Gastrocnemius medialis (tissue), 4 donors: ENCODE measurements around the gene FBXL5. TPM values are rescaled to one million over a fixed set of nuclear protein-coding genes. Genes with fewer than 3 reads are reported as not detected.

ENCODE experiments used
- ATAC-seq, 2 donors: fragments of 150-250 bp; one replicate each; pipeline ENCODE4 v1.9.1; 2016
- DNase-seq, 2 donors: peaks; one replicate each; pipeline ENCODE4 v3.0.0-alpha.2; 2019
- H3K27ac ChIP-seq, 4 donors: fragments of 200-600 bp; sonication (generic); 1 replicate in 1 of 4; 2 replicates in 3 of 4; pipeline ENCODE4 v1.5.1; 2016 to 2018; ENCODE audit warnings: mild to moderate bottlenecking in 2 of 4, moderate library complexity in 1 of 4
- H3K27me3 ChIP-seq, 3 donors: fragments of 200-600 bp; sonication (generic) in 2 of 3; 1 replicate in 1 of 3; 2 replicates in 2 of 3; pipeline versions ENCODE4 v1.5.1 to v1.6.0; 2016 to 2019; ENCODE audit warnings: mild to moderate bottlenecking in 1 of 3, moderate library complexity in 1 of 3
- H3K36me3 ChIP-seq, 2 donors: fragments of 200-600 bp; sonication (generic) in 1 of 2; one replicate each; pipeline ENCODE4 v1.5.1; 2017 to 2018
- H3K4me1 ChIP-seq, 2 donors: fragments of 200-600 bp; sonication (generic) in 1 of 2; one replicate each; pipeline ENCODE4 v1.5.1; 2016 to 2017; ENCODE audit warnings: mild to moderate bottlenecking in 2 of 2
- H3K4me3 ChIP-seq, 4 donors: fragments of 200-600 bp; sonication (generic) in 3 of 4; 1 replicate in 1 of 4; 2 replicates in 3 of 4; pipeline ENCODE4 v1.5.1; 2016 to 2019; ENCODE audit warnings: mild to moderate bottlenecking in 2 of 4
- H3K9me3 ChIP-seq, 3 donors: fragments of 200-600 bp; sonication (generic) in 2 of 3; 1 replicate in 1 of 3; 2 replicates in 2 of 3; pipeline ENCODE4 v1.5.1; 2016 to 2019
- POLR2A ChIP-seq, 2 donors: fragments of 450-650 bp; IDR thresholded peaks; one replicate each; pipeline ENCODE4 v1.6.1; 2017; ENCODE audit warnings: antibody characterized with exemption in 2 of 2, mild to moderate bottlenecking in 2 of 2, moderate library complexity in 2 of 2
- in situ Hi-C, 4 donors: fragments of 200-750 bp; cut with MboI; loops; one replicate each; pipeline versions ENCODE4 v1.15.0 to v1.8.0; 2017; ENCODE audit warnings: low sequenced_read_pairs in 4 of 4
- intact Hi-C: fragments of 100-400 bp; cut with DNase I; formaldehyde crosslinking; loops from one replicate; pipeline ENCODE4 v1.15.1; 2023; ENCODE audit warnings: low total_unique reads
- total RNA-seq, 4 donors: library from RNA; depleted of rRNA; stranded (reverse); fragments of >200 nt; gene quantifications; one replicate each; pipeline versions ENCODE4 v1.1.0 to v1.2.3, GENCODE V29; 2016
- TF ChIP-seq, protein P1 (sequence below), 5 experiments: fragments of 450-650 bp in 3 of 5; fragments of 200-600 bp in 2 of 5; sonication (generic) in 2 of 5; IDR thresholded peaks in 4 of 5; conservative IDR thresholded peaks in 1 of 5; 1 replicate in 4 of 5; 2 replicates in 1 of 5; pipeline ENCODE4 v1.5.1; 2016 to 2019; ENCODE audit warnings: antibody characterized with exemption in 5 of 5, mild to moderate bottlenecking in 3 of 5, moderate library complexity in 3 of 5

FBXL5 gene
- total RNA-seq, 4 donors from 2014 or later, result 81.7 to 106 (median 89.8) TPM

DNA sequence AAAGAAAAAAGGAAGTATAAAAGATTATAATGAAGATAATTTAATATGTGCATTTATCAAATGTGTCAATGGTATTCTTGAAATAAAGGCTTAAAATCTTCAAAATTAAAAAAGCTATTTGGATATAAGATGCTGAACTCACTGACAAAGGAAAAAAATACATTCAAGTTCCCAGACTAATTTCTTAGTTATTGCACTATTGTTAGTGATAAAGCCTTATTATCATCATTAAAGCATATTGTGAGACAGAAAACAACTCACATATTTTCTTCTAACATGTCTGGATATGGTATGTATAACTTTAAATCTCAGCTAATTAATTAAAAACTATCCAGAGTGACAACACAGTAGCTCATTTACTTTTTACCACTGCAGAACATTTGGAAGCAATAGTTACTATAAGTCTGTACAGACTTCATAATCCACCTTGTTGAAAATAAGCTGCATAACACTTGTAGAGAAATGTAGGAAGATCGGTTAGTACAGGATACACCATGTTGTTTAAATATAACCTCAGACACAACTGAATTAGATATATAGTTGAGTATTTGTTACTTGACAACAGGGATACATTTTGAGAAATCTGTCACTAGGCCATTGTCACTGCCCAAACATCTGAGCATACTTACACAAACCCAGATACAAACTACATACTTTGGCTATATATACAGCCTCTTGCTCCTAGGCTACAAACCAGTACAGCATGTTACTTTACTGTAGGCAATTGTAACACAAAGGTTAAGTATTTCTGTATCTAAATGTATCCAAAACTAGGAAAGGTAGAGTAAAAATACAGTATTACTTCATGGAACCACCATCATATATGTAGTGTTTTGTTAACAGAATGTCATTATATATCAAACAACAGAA, 13.6 kb upstream of the FBXL5 start:
- H3K27me3 ChIP-seq, result no peaks in the 10 kb centered on the region
- no peaks in the 10 kb centered on the region for H3K36me3 ChIP-seq
- H3K4me3 ChIP-seq, result no peak overlapping the region
- no peak overlapping the region for H3K27ac ChIP-seq
- in situ Hi-C loops (loop anchor here in 3 of 4 donors (25.0 kb wide), 3 partner anchors 182 to 656 kb away; partner anchors contain the start of gene CPEB2 (in 1 of the 3)), intact Hi-C loops (no loop called here)
- peaks cover 0 to 11% of the 10 kb centered on the region in 2 donors for H3K4me1 ChIP-seq
- ATAC-seq (no peak), DNase-seq (no peak)
- no peaks in the 10 kb centered on the region for H3K9me3 ChIP-seq
- TF ChIP-seq, protein P1, sequence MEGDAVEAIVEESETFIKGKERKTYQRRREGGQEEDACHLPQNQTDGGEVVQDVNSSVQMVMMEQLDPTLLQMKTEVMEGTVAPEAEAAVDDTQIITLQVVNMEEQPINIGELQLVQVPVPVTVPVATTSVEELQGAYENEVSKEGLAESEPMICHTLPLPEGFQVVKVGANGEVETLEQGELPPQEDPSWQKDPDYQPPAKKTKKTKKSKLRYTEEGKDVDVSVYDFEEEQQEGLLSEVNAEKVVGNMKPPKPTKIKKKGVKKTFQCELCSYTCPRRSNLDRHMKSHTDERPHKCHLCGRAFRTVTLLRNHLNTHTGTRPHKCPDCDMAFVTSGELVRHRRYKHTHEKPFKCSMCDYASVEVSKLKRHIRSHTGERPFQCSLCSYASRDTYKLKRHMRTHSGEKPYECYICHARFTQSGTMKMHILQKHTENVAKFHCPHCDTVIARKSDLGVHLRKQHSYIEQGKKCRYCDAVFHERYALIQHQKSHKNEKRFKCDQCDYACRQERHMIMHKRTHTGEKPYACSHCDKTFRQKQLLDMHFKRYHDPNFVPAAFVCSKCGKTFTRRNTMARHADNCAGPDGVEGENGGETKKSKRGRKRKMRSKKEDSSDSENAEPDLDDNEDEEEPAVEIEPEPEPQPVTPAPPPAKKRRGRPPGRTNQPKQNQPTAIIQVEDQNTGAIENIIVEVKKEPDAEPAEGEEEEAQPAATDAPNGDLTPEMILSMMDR (IDR thresholded peaks at IDR 0.05 in 4 of 5, conservative IDR thresholded peaks at IDR 0.05 in 1 of 5), result no peak
- TF ChIP-seq POLR2A (IDR thresholded peaks at IDR 0.05), result no peak

DNA sequence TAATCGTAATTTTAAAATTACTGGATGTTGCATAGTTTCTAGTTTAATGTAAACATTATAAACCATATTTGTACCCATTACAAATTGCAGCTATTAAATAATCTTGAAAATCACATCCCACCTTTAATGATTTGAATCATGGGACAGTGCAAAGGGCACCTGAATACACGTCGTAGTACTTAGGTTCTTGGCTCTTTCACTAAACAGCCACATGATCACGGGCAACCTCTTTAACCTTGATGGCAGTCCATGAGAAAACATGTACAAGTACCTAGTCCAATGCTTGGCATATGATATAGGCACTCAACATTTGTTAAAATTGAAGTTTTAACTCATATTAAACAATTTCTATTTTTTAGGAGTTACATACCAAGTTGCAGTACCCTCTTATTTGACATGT, 11.8 kb upstream of the FBXL5 start:
- Histone ChIP-seq H3K36me3 (no peaks in the 10 kb centered on the region), H3K4me3 (no peak overlapping the region), H3K9me3 (no peaks in the 10 kb centered on the region), H3K27me3 (no peaks in the 10 kb centered on the region), H3K27ac (no peak overlapping the region), H3K4me1 (peaks cover 0 to 11% of the 10 kb centered on the region in 2 donors)
- DNase-seq (no peak), ATAC-seq (no peak)
- intact Hi-C loops, result no loop called here
- TF ChIP-seq, protein P1 (IDR thresholded peaks at IDR 0.05 in 4 of 5, conservative IDR thresholded peaks at IDR 0.05 in 1 of 5), result no peak
- no peak for TF ChIP-seq POLR2A (IDR thresholded peaks at IDR 0.05)
- in situ Hi-C loops, result loop anchor here in 3 of 4 donors (25.0 kb wide), 3 partner anchors 180 to 655 kb away; partner anchors contain the start of gene CPEB2 (in 1 of the 3)

DNA sequence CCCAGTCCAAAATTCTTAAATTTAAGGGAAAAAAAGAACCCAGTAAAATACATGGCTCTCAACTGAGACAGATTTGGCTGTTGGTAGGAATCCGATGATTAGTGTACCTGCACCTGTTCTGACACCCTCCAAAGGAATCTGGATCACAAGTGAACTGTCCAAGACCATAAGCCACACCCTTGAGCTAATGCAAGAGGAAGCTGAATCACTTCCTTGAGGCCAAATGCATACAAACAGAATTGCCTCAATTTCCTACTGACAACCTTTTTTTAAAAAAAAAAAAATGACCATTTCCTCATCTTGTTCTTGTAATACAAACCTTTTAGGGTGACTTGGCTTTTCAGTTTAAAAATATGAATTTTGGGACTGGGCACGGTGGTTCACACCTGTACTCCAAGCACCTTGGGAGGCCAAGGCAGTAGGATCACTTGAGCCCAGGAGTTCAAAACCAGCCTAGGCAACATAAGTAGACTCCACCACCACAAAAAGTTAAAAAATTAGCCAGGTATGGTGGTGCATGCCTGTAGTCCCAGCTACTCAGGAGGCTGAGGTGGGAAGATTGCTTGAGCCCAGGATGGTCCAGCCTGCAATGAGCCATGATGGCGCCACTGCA, 10.7 kb upstream of the FBXL5 start:
- in situ Hi-C loops (loop anchor here in 3 of 4 donors (25.0 kb wide), 3 partner anchors 179 to 654 kb away; partner anchors contain the start of gene CPEB2 (in 1 of the 3)), intact Hi-C loops (no loop called here)
- H3K4me3 ChIP-seq, result no peak overlapping the region
- no peak for DNase-seq
- H3K4me1 ChIP-seq, result peaks cover 0 to 11% of the 10 kb centered on the region in 2 donors
- peak; percentile 60 to 70 for ATAC-seq
- H3K27ac ChIP-seq, result peak overlapping the region; percentile 15 to 52 (median 39)
- TF ChIP-seq, protein P1 (IDR thresholded peaks at IDR 0.05 in 4 of 5, conservative IDR thresholded peaks at IDR 0.05 in 1 of 5), result no peak
- TF ChIP-seq POLR2A (IDR thresholded peaks at IDR 0.05), result no peak
- no peaks in the 10 kb centered on the region for H3K36me3 ChIP-seq
- no peaks in the 10 kb centered on the region for H3K9me3 ChIP-seq
- no peaks in the 10 kb centered on the region for H3K27me3 ChIP-seq

DNA sequence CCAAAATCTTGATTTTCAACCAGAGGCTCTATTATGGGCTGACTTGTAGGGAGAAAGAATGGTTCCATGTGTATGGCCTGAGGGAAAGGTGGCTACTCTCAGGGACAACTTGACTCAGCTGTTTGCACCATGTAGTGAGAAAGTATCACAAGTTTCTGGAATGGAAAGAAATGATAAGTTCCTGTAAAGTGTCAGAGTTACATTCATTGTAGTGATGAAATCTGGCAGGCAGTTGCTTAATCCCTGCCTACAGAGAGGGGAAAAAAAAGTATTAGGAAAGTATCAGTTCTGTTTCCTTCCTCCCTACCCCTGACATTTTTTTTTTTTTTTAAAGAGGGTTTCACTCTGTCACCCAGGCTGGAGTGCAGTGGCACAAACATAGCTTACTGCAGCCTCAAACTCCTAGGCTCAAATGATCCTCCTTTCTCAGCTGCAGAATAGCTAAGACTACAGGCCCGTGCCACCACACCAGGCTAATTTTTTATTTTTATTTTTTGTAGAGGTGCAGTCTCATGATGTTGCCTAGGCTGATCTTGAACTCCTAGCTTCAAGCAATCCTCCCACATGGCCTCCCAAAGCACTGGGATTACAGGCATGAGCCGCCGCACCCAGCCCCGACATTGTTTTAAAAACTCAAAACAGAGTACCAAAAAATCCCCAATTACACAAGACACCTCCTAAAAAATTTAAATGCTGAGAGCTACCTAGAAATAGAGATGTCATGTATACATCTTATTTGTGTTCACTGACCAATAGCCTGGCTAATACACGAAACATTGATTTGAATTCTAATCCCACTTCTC, 4.8 kb upstream of the FBXL5 start:
- no peak overlapping the region for H3K4me3 ChIP-seq
- no peak for DNase-seq
- TF ChIP-seq, protein P1 (IDR thresholded peaks at IDR 0.05 in 4 of 5, conservative IDR thresholded peaks at IDR 0.05 in 1 of 5), result no peak
- no peak for TF ChIP-seq POLR2A (IDR thresholded peaks at IDR 0.05)
- H3K4me1 ChIP-seq, result peaks cover 3 to 4% of the 10 kb centered on the region in 2 donors
- in situ Hi-C loops (loop anchor here in 3 of 4 donors (25.0 kb wide), 3 partner anchors 173 to 648 kb away; partner anchors contain the start of gene CPEB2 (in 1 of the 3)), intact Hi-C loops (loop anchor here (5.0 kb wide), 1 partner anchor 142 kb away; no protein-coding TSS in a partner anchor)
- ATAC-seq, result no peak
- no peaks in the 10 kb centered on the region for H3K27me3 ChIP-seq
- no peaks in the 10 kb centered on the region for H3K36me3 ChIP-seq
- no peak overlapping the region for H3K27ac ChIP-seq
- no peaks in the 10 kb centered on the region for H3K9me3 ChIP-seq
